Stimulated activated CD4-positive, alpha-beta T cell treated with anti-CD3 and anti-CD28 coated beads, Interleukin-1b, Interleukin-23, amount 100 ng/mL, for 1 hour (primary cell): ENCODE measurements around the gene ATP13A2.

ENCODE experiments used
- DNase-seq, 2 donors: peaks; one replicate each; pipeline ENCODE4 v3.0.0-alpha.2; 2020; ENCODE audit warnings: low read depth in 2 of 2

The ATP13A2 gene

GRCh38 chr1:17011439-17012307, at the start of gene ATP13A2:
TSS of gene ATP13A2 (minus strand) at chr1:17011928. CDS start at chr1:17011738, 190 bp downstream.
- DNase-seq: peak; percentile 50 to 67

- DNase-seq: no peak
Measured at GRCh38 chr1:17061486-17061885, 49.8 kb upstream of the ATP13A2 start.

GRCh38 chr1:17060306-17060749, 48.6 kb upstream of the ATP13A2 start:
- no peak for DNase-seq

GRCh38 chr1:17059391-17060305, 47.9 kb upstream of the ATP13A2 start:
- no peak for DNase-seq

GRCh38 chr1:17056551-17056950, 44.8 kb upstream of the ATP13A2 start:
- DNase-seq: no peak

- no peak for DNase-seq
Measured at GRCh38 chr1:17055801-17056200, 44.1 kb upstream of the ATP13A2 start.

- peak; percentile 97 to 98 for DNase-seq
Measured at GRCh38 chr1:17053685-17054410, 42.1 kb upstream of the ATP13A2 start, which contains the start of gene SDHB. TSS of gene SDHB (minus strand) at chr1:17054032. CDS start at chr1:17054019, 13 bp downstream.

GRCh38 chr1:17053086-17053684, 41.5 kb upstream of the ATP13A2 start:
- no peak for DNase-seq

- DNase-seq: no peak
Measured at GRCh38 chr1:17052641-17053040, 40.9 kb upstream of the ATP13A2 start.

- DNase-seq: no peak
Measured at GRCh38 chr1:17052038-17052437, 40.3 kb upstream of the ATP13A2 start.

GRCh38 chr1:17047924-17048323, 36.2 kb upstream of the ATP13A2 start:
- no peak for DNase-seq

GRCh38 chr1:17046334-17046657, 34.6 kb upstream of the ATP13A2 start:
- DNase-seq: no peak

- DNase-seq: no peak
Measured at GRCh38 chr1:17045634-17046333, 34.1 kb upstream of the ATP13A2 start.

- no peak for DNase-seq
Measured at GRCh38 chr1:17045150-17045549, 33.4 kb upstream of the ATP13A2 start.

- no peak for DNase-seq
Measured at GRCh38 chr1:17043676-17044075, 31.9 kb upstream of the ATP13A2 start.

- no peak for DNase-seq
Measured at GRCh38 chr1:17040135-17040534, 28.4 kb upstream of the ATP13A2 start.

GRCh38 chr1:17039522-17039921, 27.8 kb upstream of the ATP13A2 start:
- no peak for DNase-seq

- no peak for DNase-seq
Measured at GRCh38 chr1:17033481-17033880, 21.8 kb upstream of the ATP13A2 start.

- DNase-seq: no peak
Measured at GRCh38 chr1:17032741-17033140, 21.0 kb upstream of the ATP13A2 start.

GRCh38 chr1:17031436-17031835, 19.7 kb upstream of the ATP13A2 start:
- no peak for DNase-seq

- DNase-seq: no peak
Measured at GRCh38 chr1:17030206-17030605, 18.5 kb upstream of the ATP13A2 start.
